SK-N-SH treated with all-trans-retinoic acid at 6 μM for 48 hours (cell line): ENCODE measurements around the gene UCP2.

ENCODE experiments used
- ATAC-seq: fragments of 200-7000 bp; cut with Tn5 transposase; 3 replicates; pipeline ENCODE4 v1.9.1; 2020; ENCODE audit warnings: mild to moderate bottlenecking, moderate library complexity
- ARNTL ChIP-seq: fragments of 450-650 bp; formaldehyde crosslinking; IDR thresholded peaks from 2 replicates; pipeline ENCODE4 v1.5.0; 2020; ENCODE audit warnings: low read depth, mild to moderate bottlenecking, moderate library complexity, borderline replicate concordance
- BACH2 ChIP-seq: fragments of 250-450 bp; sonication (Bioruptor Pico); IDR thresholded peaks from 2 replicates; pipeline ENCODE4 v1.9.0; 2021; ENCODE audit warnings: mild to moderate bottlenecking, borderline replicate concordance
- CREB5 ChIP-seq: fragments of 250-450 bp; sonication (Bioruptor Pico); IDR thresholded peaks from 2 replicates; pipeline ENCODE4 v1.5.1; 2020; ENCODE audit warnings: low read depth, mild to moderate bottlenecking, moderate library complexity
- CSDC2 ChIP-seq: fragments of 250-450 bp; sonication (Bioruptor Pico); IDR thresholded peaks from 2 replicates; pipeline ENCODE4 v1.5.0; 2020; ENCODE audit warnings: mild to moderate bottlenecking, moderate library complexity
- CSRNP3 ChIP-seq: fragments of 250-450 bp; sonication (Bioruptor Pico); IDR thresholded peaks from 2 replicates; pipeline ENCODE4 v1.5.1; 2021; ENCODE audit warnings: mild to moderate bottlenecking, moderate library complexity
- ESRRG ChIP-seq: fragments of 250-450 bp; sonication (Bioruptor Pico); IDR thresholded peaks from 2 replicates; pipeline ENCODE4 v1.6.1; 2021; ENCODE audit warnings: mild to moderate bottlenecking
- GLIS3 ChIP-seq: fragments of 250-450 bp; sonication (Bioruptor Pico); IDR thresholded peaks from 2 replicates; pipeline ENCODE4 v1.5.0; 2020; ENCODE audit warnings: mild to moderate bottlenecking, moderate library complexity
- ISL1 ChIP-seq: fragments of 250-450 bp; sonication (Bioruptor Pico); IDR thresholded peaks from 2 replicates; pipeline ENCODE4 v2.1.2; 2022; ENCODE audit warnings: mild to moderate bottlenecking, moderate library complexity
- OSR1 ChIP-seq: fragments of 250-450 bp; sonication (Bioruptor Pico); IDR thresholded peaks from 2 replicates; pipeline ENCODE4 v1.8.0; 2022; ENCODE audit warnings: moderate library complexity, mild to moderate bottlenecking, inconsistent platforms
- PATZ1 ChIP-seq: fragments of 250-450 bp; sonication (Bioruptor Pico); IDR thresholded peaks from 2 replicates; pipeline ENCODE4 v1.8.0; 2020; ENCODE audit warnings: mild to moderate bottlenecking, moderate library complexity, borderline replicate concordance
- POU6F1 ChIP-seq: fragments of 250-450 bp; sonication (Bioruptor Pico); IDR thresholded peaks from 2 replicates; pipeline ENCODE4 v1.8.0; 2021; ENCODE audit warnings: low read depth, mild to moderate bottlenecking, moderate library complexity, borderline replicate concordance
- PPARA ChIP-seq: fragments of 250-450 bp; sonication (Bioruptor Pico); IDR thresholded peaks from 2 replicates; pipeline ENCODE4 v1.5.0; 2020; ENCODE audit warnings: mild to moderate bottlenecking, borderline replicate concordance
- RARB ChIP-seq: fragments of 250-450 bp; sonication (Bioruptor Pico); IDR thresholded peaks from 2 replicates; pipeline ENCODE4 v1.8.0; 2021; ENCODE audit warnings: mild to moderate bottlenecking, moderate library complexity
- SNAI2 ChIP-seq: fragments of 250-450 bp; sonication (Bioruptor Pico); IDR thresholded peaks from 2 replicates; pipeline ENCODE4 v1.5.0; 2020; ENCODE audit warnings: mild to moderate bottlenecking, moderate library complexity
- TCF4 ChIP-seq: fragments of 250-450 bp; sonication (Bioruptor Pico); IDR thresholded peaks from 2 replicates; pipeline ENCODE4 v1.8.0; 2021; ENCODE audit warnings: mild to moderate bottlenecking, moderate library complexity, borderline replicate concordance
- TOX ChIP-seq: fragments of 250-450 bp; sonication (Bioruptor Pico); IDR thresholded peaks from 2 replicates; pipeline ENCODE4 v1.8.0; 2021; ENCODE audit warnings: mild to moderate bottlenecking, moderate library complexity, borderline replicate concordance
- TSHZ2 ChIP-seq: fragments of 250-450 bp; sonication (Bioruptor Pico); IDR thresholded peaks from 2 replicates; pipeline ENCODE4 v1.5.0; 2020; ENCODE audit warnings: mild to moderate bottlenecking, moderate library complexity
- ZC3H10 ChIP-seq: fragments of 250-450 bp; sonication (Bioruptor Pico); IDR thresholded peaks from 2 replicates; pipeline ENCODE4 v1.5.1; 2021; ENCODE audit warnings: mild to moderate bottlenecking, moderate library complexity
- ZFP3 ChIP-seq: fragments of 250-450 bp; sonication (Bioruptor Pico); IDR thresholded peaks from 2 replicates; pipeline ENCODE4 v1.5.0; 2020; ENCODE audit warnings: mild to moderate bottlenecking, moderate library complexity
- ZFP30 ChIP-seq: fragments of 450-650 bp; formaldehyde crosslinking; IDR thresholded peaks from 2 replicates; pipeline ENCODE4 v1.5.0; 2022; ENCODE audit warnings: mild to moderate bottlenecking, moderate library complexity
- ZNF565 ChIP-seq: fragments of 450-650 bp; formaldehyde crosslinking; conservative IDR thresholded peaks from 2 replicates; pipeline ENCODE4 v1.5.0; 2020; ENCODE audit warnings: low read depth, mild to moderate bottlenecking, moderate library complexity
- ZNF70 ChIP-seq: fragments of 450-650 bp; formaldehyde crosslinking; IDR thresholded peaks from 2 replicates; pipeline ENCODE4 v1.5.0; 2020; ENCODE audit warnings: mild to moderate bottlenecking, moderate library complexity
- ZNF8 ChIP-seq: fragments of 450-650 bp; formaldehyde crosslinking; IDR thresholded peaks from 2 replicates; pipeline ENCODE4 v1.5.0; 2020; ENCODE audit warnings: mild to moderate bottlenecking, moderate library complexity

The UCP2 gene

DNA sequence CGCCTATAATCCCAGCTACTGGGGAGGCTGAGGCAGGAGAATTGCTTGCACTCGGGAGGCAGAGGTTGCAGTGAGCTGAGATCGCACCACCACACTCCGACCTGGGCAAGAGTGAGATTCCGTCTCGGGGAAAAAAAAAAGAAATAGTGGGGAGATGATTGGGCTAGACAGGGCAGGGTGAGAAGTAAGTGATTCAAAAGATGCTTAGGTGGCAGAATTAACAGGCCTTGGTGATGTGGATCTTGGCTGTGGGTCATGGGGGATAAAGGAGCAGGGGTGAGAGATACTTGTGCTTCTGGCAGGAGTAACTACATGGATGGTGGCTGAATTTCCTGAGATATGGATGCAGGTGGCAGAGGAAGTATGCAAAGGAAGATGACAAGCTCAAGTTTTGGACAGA, 39.4 kb upstream of the UCP2 start:
- ATAC-seq, result no peak
- TF ChIP-seq ZNF70 (CRISPR knock-in tag) (no peak), RARB (no peak), TSHZ2 (no peak), CREB5 (CRISPR knock-in tag) (no peak)

DNA sequence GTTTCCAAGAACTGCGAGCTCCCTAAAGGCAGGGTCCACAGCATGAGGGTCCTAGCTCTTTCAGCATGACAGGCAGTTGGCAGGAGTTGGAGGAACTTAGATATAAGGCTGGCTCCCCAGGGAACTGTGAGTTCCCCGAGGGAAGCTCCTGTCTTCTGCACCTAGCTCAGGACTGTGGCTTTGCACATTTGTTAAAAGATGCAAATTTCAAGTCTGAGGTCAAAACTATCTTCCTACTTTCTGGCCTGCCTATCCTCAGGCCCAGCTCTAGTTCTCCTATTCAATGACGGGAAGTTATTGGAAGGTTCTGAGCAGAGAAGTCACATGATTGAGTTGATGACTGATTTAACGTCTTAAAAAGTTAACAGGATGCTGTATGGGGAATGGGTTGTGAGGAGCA, 37.9 kb upstream of the UCP2 start:
- no peak for ATAC-seq
- TF ChIP-seq ZNF8 (CRISPR knock-in tag) (no peak), ZFP30 (CRISPR knock-in tag) (no peak), SNAI2 (no peak), POU6F1 (no peak), RARB (no peak), CSDC2 (CRISPR knock-in tag) (no peak), BACH2 (no peak), TCF4 (no peak), ZFP3 (CRISPR knock-in tag) (no peak), OSR1 (no peak), ARNTL (CRISPR knock-in tag) (no peak), CSRNP3 (CRISPR knock-in tag) (no peak), TOX (CRISPR knock-in tag) (no peak)
- TF ChIP-seq, all 23 proteins: peak for 0

- ATAC-seq, result no peak
- no peak for TF ChIP-seq CSRNP3 (CRISPR knock-in tag)
- TF ChIP-seq ESRRG (CRISPR knock-in tag), result no peak
- TF ChIP-seq, all 23 proteins: peak for 0
Measured at GRCh38 chr11:74019860-74020259, 37.2 kb upstream of the UCP2 start.

- no peak for ATAC-seq
- TF ChIP-seq ZC3H10 (CRISPR knock-in tag), result no peak
- no peak for TF ChIP-seq TOX (CRISPR knock-in tag)
- TF ChIP-seq ISL1 (CRISPR knock-in tag), result no peak
- TF ChIP-seq OSR1, result no peak
- TF ChIP-seq TCF4, result no peak
- TF ChIP-seq ZFP3 (CRISPR knock-in tag), result no peak
- no peak for TF ChIP-seq GLIS3 (CRISPR knock-in tag)
- no peak for TF ChIP-seq PPARA (CRISPR knock-in tag)
- no peak for TF ChIP-seq SNAI2
- no peak for TF ChIP-seq CSRNP3 (CRISPR knock-in tag)
- no peak for TF ChIP-seq ZNF565 (CRISPR knock-in tag)
- no peak for TF ChIP-seq ZNF8 (CRISPR knock-in tag)
- no peak for TF ChIP-seq ZFP30 (CRISPR knock-in tag)
- no peak for TF ChIP-seq ESRRG (CRISPR knock-in tag)
- TF ChIP-seq ARNTL (CRISPR knock-in tag), result no peak
- TF ChIP-seq RARB, result no peak
- no peak for TF ChIP-seq CREB5 (CRISPR knock-in tag)
- no peak for TF ChIP-seq PATZ1
Measured at GRCh38 chr11:74019104-74019738, 36.6 kb upstream of the UCP2 start.
